Neuron (in vitro differentiated cells): Measurements from ENCODE around the gene ITGA2.

Source experiments
- H2AFZ ChIP-seq: one replicate; pipeline ENCODE4 v1.6.1; 2013; ENCODE audit warnings: low read depth, mild to moderate bottlenecking, inconsistent platforms, low read length, moderate library complexity
- H3K27me3 ChIP-seq: one replicate; pipeline ENCODE4 v1.6.1; 2013; ENCODE audit warnings: low read length; ENCODE audit not compliant: insufficient read depth
- H3K36me3 ChIP-seq: one replicate; pipeline ENCODE4 v1.6.1; 2013; ENCODE audit warnings: low read length; ENCODE audit not compliant: insufficient read depth
- H3K4me1 ChIP-seq: one replicate; pipeline ENCODE4 v1.6.1; 2013; ENCODE audit warnings: low read length; ENCODE audit not compliant: insufficient read depth
- H3K4me3 ChIP-seq: 2 replicates; pipeline ENCODE4 v1.5.1; 2013; ENCODE audit warnings: mild to moderate bottlenecking, low read length, moderate library complexity
- H3K9me3 ChIP-seq: one replicate; pipeline ENCODE4 v1.6.1; 2013; ENCODE audit warnings: low read length

Gene ITGA2

DNA sequence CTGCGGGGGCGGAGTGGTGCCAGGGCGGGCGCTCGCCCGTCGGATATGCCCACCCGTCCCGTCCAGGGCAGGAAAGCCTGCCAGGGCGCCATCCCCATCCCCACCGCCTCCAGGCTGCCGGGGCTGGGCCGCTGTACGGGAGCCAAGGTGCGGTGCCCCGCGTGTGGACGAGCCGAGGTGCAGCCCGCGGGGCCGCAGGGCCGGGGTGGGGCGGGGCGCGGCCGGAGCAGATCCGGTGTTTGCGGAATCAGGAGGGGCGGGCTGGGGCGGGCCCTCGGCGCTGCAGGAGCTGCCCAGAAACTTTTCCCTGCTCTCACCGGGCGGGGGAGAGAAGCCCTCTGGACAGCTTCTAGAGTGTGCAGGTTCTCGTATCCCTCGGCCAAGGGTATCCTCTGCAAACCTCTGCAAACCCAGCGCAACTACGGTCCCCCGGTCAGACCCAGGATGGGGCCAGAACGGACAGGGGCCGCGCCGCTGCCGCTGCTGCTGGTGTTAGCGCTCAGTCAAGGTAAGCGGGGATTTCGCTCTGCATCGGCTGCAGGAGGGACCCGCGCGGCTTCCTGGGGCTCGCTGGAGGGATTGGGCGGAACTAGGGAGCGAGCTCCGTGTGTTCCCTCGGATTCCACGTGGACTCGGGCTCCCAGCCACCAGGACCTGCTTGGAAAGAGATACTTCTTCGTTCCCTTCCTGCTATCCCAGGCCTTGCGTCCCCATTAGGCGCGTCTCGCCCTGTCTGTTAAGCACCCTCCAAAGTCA, at the start of gene ITGA2:
Gene ITGA2, plus strand, starts transcription at position 328 of the 756 bp plus-strand sequence. Its CDS starts 117 bp downstream, at position 445.
- H2AFZ ChIP-seq = peak within 1 kb of the TSS; percentile 97
- H3K9me3 ChIP-seq = no peaks in the 10 kb centered on the region
- H3K36me3 ChIP-seq = no peaks in the 10 kb centered on the region

DNA sequence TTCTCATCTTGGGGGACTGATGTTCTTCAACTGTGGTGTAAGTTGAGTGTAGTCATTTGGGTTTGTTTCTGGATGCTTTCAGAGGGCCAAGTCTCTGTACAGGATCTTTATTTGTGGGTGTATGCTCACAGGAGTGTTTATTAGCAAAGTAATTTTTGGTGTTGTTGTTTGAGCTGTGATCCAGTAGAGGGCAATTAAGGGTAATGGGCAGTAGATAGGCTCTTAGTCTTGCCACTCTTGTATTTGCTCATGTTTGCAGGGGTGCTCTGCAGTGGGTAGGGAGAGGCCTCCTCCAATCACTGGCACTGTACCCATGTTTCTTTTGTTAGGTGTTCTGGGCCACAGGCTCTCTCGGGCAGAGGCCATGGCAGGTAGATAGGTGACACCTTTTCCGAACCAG, 45.9 kb upstream of the ITGA2 start:
- H3K9me3 ChIP-seq = no peaks in the 10 kb centered on the region
- no peaks in the 10 kb centered on the region for H3K27me3 ChIP-seq
- no peaks in the 10 kb centered on the region for H3K4me1 ChIP-seq
- no peaks in the 10 kb centered on the region for H3K36me3 ChIP-seq
- no peak overlapping the region for H2AFZ ChIP-seq
- H3K4me3 ChIP-seq = no peak overlapping the region

More for the DNA sequence above, at the start of gene ITGA2:
- H3K27me3 ChIP-seq = peaks cover 6% of the 10 kb centered on the region
- peaks cover 8% of the 10 kb centered on the region for H3K4me1 ChIP-seq
- peak within 1 kb of the TSS; percentile 92 for H3K4me3 ChIP-seq

- peaks cover 2% of the 10 kb centered on the region for H3K4me1 ChIP-seq
Measured at GRCh38 chr5:52943808-52944207, 45.3 kb upstream of the ITGA2 start.

DNA sequence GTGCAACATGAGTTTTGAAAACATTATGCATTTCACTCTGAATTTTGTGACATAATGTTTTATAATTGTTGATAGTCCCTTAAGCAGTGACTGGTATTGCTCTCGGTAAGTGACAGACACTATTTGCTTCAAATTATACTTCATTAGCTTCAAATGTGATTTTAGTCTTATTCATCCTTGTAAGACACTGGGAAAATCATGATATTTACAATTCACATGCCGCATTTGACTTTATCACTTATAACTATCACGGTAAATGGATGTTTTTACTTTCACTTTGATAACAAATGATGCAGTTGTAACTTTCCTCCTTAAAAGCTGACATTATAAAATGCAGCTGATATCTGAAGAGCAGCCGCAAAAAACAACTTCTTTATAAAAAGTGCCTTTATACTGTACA, 44.1 kb upstream of the ITGA2 start:
- Histone ChIP-seq H2AFZ (no peak overlapping the region), H3K9me3 (no peaks in the 10 kb centered on the region), H3K27me3 (no peaks in the 10 kb centered on the region), H3K4me3 (no peak overlapping the region), H3K4me1 (peaks cover 2% of the 10 kb centered on the region), H3K36me3 (no peaks in the 10 kb centered on the region)

More at GRCh38 chr5:52943808-52944207, 45.3 kb upstream of the ITGA2 start:
- no peaks in the 10 kb centered on the region for H3K36me3 ChIP-seq
- H2AFZ ChIP-seq = no peak overlapping the region
- H3K27me3 ChIP-seq = no peaks in the 10 kb centered on the region
- no peak overlapping the region for H3K4me3 ChIP-seq
- no peaks in the 10 kb centered on the region for H3K9me3 ChIP-seq

- Histone ChIP-seq H3K36me3 (no peaks in the 10 kb centered on the region), H3K4me1 (peaks cover 2% of the 10 kb centered on the region), H3K27me3 (no peaks in the 10 kb centered on the region), H2AFZ (no peak overlapping the region), H3K4me3 (no peak overlapping the region), H3K9me3 (no peaks in the 10 kb centered on the region)
Measured at GRCh38 chr5:52947208-52947607, 41.9 kb upstream of the ITGA2 start.

DNA sequence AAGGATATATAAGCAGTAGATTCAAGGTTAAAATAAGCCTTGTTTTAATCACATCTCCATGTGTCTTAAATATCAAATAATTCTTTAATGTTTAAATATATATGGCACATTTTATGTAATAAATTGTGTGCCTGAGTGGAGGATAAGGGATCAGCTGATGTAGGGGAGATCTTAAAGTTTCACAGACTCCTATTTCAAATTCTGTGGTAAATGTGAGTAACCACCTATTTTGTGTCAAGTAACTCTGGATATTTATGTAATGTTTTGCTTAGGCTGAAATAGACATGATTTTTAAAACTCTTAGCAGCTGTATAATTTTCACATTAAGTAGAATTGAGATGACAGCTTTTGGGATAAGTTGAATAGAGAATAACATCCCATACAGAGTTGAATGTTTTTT, 41.3 kb upstream of the ITGA2 start:
- Histone ChIP-seq H3K4me3 (no peak overlapping the region), H2AFZ (no peak overlapping the region), H3K4me1 (peaks cover 2% of the 10 kb centered on the region), H3K9me3 (no peaks in the 10 kb centered on the region), H3K27me3 (no peaks in the 10 kb centered on the region), H3K36me3 (no peaks in the 10 kb centered on the region)

GRCh38 chr5:52948418-52949076, 40.6 kb upstream of the ITGA2 start:
- peaks cover 2% of the 10 kb centered on the region for H3K4me1 ChIP-seq
- H3K9me3 ChIP-seq = no peaks in the 10 kb centered on the region
- no peak overlapping the region for H3K4me3 ChIP-seq
- no peaks in the 10 kb centered on the region for H3K27me3 ChIP-seq
- H3K36me3 ChIP-seq = no peaks in the 10 kb centered on the region
- H2AFZ ChIP-seq = no peak overlapping the region

GRCh38 chr5:52950686-52951085, 38.5 kb upstream of the ITGA2 start:
- peaks cover 2% of the 10 kb centered on the region for H3K4me1 ChIP-seq

DNA sequence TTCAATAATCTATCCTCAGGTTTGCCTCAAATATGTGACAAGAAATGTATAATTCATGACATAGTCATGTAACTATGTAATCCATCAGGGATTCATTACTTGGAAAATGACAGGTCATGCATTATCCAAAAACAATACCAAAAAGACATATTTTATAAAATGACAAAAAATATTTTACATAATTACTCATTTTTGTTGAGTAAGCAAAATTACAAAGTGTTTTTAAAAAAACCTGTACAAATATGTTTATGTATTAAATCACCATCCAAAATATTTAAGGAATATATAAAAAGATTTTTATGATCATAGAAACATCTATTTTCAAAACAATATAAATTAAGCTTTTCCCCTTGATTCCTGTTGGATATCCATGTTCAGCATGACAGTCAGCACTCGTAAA, 36.7 kb upstream of the ITGA2 start:
- H3K4me1 ChIP-seq = peaks cover 2% of the 10 kb centered on the region
- no peaks in the 10 kb centered on the region for H3K27me3 ChIP-seq
- H2AFZ ChIP-seq = no peak overlapping the region
- H3K36me3 ChIP-seq = no peaks in the 10 kb centered on the region
- no peak overlapping the region for H3K4me3 ChIP-seq
- H3K9me3 ChIP-seq = no peaks in the 10 kb centered on the region

More at GRCh38 chr5:52950686-52951085, 38.5 kb upstream of the ITGA2 start:
- no peak overlapping the region for H2AFZ ChIP-seq
- H3K9me3 ChIP-seq = no peaks in the 10 kb centered on the region
- no peaks in the 10 kb centered on the region for H3K27me3 ChIP-seq
- H3K4me3 ChIP-seq = no peak overlapping the region
- no peaks in the 10 kb centered on the region for H3K36me3 ChIP-seq

- no peaks in the 10 kb centered on the region for H3K27me3 ChIP-seq
- H3K4me1 ChIP-seq = no peaks in the 10 kb centered on the region
- H3K9me3 ChIP-seq = no peaks in the 10 kb centered on the region
- no peak overlapping the region for H3K4me3 ChIP-seq
- no peaks in the 10 kb centered on the region for H3K36me3 ChIP-seq
- H2AFZ ChIP-seq = no peak overlapping the region
Measured at GRCh38 chr5:52956014-52956413, 33.1 kb upstream of the ITGA2 start.

GRCh38 chr5:52956915-52957747, 32.0 kb upstream of the ITGA2 start:
- H3K36me3 ChIP-seq = no peaks in the 10 kb centered on the region
- no peaks in the 10 kb centered on the region for H3K9me3 ChIP-seq

GRCh38 chr5:52961274-52961681, 27.9 kb upstream of the ITGA2 start:
- H3K27me3 ChIP-seq = no peaks in the 10 kb centered on the region
- H3K4me1 ChIP-seq = no peaks in the 10 kb centered on the region
- H2AFZ ChIP-seq = no peak overlapping the region

More at GRCh38 chr5:52956915-52957747, 32.0 kb upstream of the ITGA2 start:
- no peak overlapping the region for H2AFZ ChIP-seq
- H3K4me1 ChIP-seq = no peaks in the 10 kb centered on the region
- H3K4me3 ChIP-seq = no peak overlapping the region
- H3K27me3 ChIP-seq = no peaks in the 10 kb centered on the region

DNA sequence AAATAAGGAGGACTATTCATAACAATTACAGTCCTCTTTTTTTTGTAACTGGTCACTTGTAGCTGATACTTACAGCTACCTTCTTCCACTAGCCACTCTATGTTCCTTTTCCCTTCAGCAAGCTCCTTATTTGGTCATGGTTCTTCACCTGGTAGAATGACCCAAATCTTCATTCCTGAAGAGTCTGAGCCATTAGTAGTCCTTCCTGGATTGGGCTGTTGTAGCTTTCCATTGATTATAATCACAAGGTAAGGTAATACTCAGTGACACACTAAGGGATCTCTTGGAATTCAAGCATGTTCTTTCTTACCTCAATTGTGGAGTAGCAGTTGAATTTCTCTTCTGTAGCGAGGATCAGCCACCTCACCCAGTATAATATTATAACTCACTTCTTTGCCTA, 25.5 kb upstream of the ITGA2 start:
- H3K27me3 ChIP-seq = no peaks in the 10 kb centered on the region
- no peak overlapping the region for H2AFZ ChIP-seq
- H3K9me3 ChIP-seq = no peaks in the 10 kb centered on the region
- H3K4me3 ChIP-seq = no peak overlapping the region
- no peaks in the 10 kb centered on the region for H3K4me1 ChIP-seq
- no peaks in the 10 kb centered on the region for H3K36me3 ChIP-seq

More at GRCh38 chr5:52961274-52961681, 27.9 kb upstream of the ITGA2 start:
- no peaks in the 10 kb centered on the region for H3K36me3 ChIP-seq
- H3K9me3 ChIP-seq = no peaks in the 10 kb centered on the region
- no peak overlapping the region for H3K4me3 ChIP-seq
